Mesenchymal stem cell (in vitro differentiated cells and primary cell): ENCODE data around the gene F8.
A peak's percentile ranks its signal among the peaks of the same experiment; 100 is the strongest.
"Not testable (repeated sequence)": the region's sequence is repeated elsewhere in the genome, so short reads cannot be mapped to it uniquely, and the experiment has no call there.

ENCODE experiments used
- DNase-seq: peaks from one replicate; pipeline ENCODE4 v3.0.0-alpha.2; 2013
- H2AFZ ChIP-seq: one replicate; pipeline ENCODE4 v1.6.1; 2013; ENCODE audit warnings: low read depth, mild to moderate bottlenecking, control low read depth, inconsistent platforms, low read length, moderate library complexity
- H2AK5ac ChIP-seq: 2 replicates; pipeline ENCODE4 v1.6.1; 2013; ENCODE audit warnings: low read length, moderate library complexity, mild to moderate bottlenecking, inconsistent platforms; ENCODE audit not compliant: severe bottlenecking
- H2BK120ac ChIP-seq: one replicate; pipeline ENCODE4 v1.6.1; 2013; ENCODE audit warnings: low read depth, mild to moderate bottlenecking, inconsistent platforms, low read length, moderate library complexity
- H2BK12ac ChIP-seq, 2 experiments: one replicate each; pipeline ENCODE4 v1.6.1; 2013; ENCODE audit warnings: inconsistent platforms in 2 of 2, low read length in 2 of 2, mild to moderate bottlenecking in 2 of 2, moderate library complexity in 2 of 2, control low read depth in 1 of 2
- H2BK15ac ChIP-seq: one replicate; pipeline ENCODE4 v1.6.1; 2013; ENCODE audit warnings: mild to moderate bottlenecking, low read depth, inconsistent platforms; ENCODE audit not compliant: poor library complexity, severe bottlenecking
- H2BK5ac ChIP-seq: 2 replicates; pipeline ENCODE4 v1.6.1; 2013; ENCODE audit warnings: low read depth, mild to moderate bottlenecking, low read length, control low read depth, inconsistent platforms; ENCODE audit not compliant: poor library complexity, severe bottlenecking
- H3K14ac ChIP-seq, 2 experiments: one replicate each; pipeline ENCODE4 v1.6.1; 2013; ENCODE audit warnings: inconsistent platforms in 2 of 2, low read length in 2 of 2, control low read depth in 1 of 2, mild to moderate bottlenecking in 1 of 2, moderate library complexity in 1 of 2
- H3K18ac ChIP-seq, 2 experiments: one replicate each; pipeline ENCODE4 v1.6.1; 2013; ENCODE audit warnings: inconsistent platforms in 2 of 2, low read length in 2 of 2, control low read depth in 1 of 2, low read depth in 1 of 2, mild to moderate bottlenecking in 1 of 2
- H3K23ac ChIP-seq, 2 experiments: one replicate each; pipeline ENCODE4 v1.6.1; 2013; ENCODE audit warnings: inconsistent platforms in 2 of 2, low read length in 2 of 2, mild to moderate bottlenecking in 2 of 2, moderate library complexity in 2 of 2, control low read depth in 1 of 2
- H3K27ac ChIP-seq: 2 replicates; pipeline ENCODE4 v1.5.1; 2013; ENCODE audit warnings: mild to moderate bottlenecking, moderate library complexity, low read length, control low read depth, inconsistent platforms; ENCODE audit not compliant: poor library complexity, severe bottlenecking
- H3K27me3 ChIP-seq, 2 experiments: 2 replicates each; pipeline versions ENCODE4 v1.6.1 to v1.7.0; 2013; ENCODE audit warnings: low read length in 2 of 2, mild to moderate bottlenecking in 2 of 2, moderate library complexity in 2 of 2, control low read depth in 1 of 2, inconsistent platforms in 1 of 2; ENCODE audit not compliant: control insufficient read depth in 1 of 2, insufficient read depth in 1 of 2
- H3K36me3 ChIP-seq, 2 experiments: 2 replicates each; pipeline versions ENCODE4 v1.6.1 to v1.7.0; 2013; ENCODE audit warnings: low read length in 2 of 2, control low read depth in 1 of 2, inconsistent platforms in 1 of 2, low read depth in 1 of 2, mild to moderate bottlenecking in 1 of 2; ENCODE audit not compliant: insufficient read depth in 2 of 2, control insufficient read depth in 1 of 2
- H3K4ac ChIP-seq, 2 experiments: one replicate each; pipeline ENCODE4 v1.6.1; 2013; ENCODE audit warnings: inconsistent platforms in 2 of 2, low read length in 2 of 2, mild to moderate bottlenecking in 2 of 2, moderate library complexity in 2 of 2, control low read depth in 1 of 2, low read depth in 1 of 2
- H3K4me1 ChIP-seq: 2 replicates; pipeline ENCODE4 v1.6.1; 2013; ENCODE audit warnings: low read depth, low read length, control low read depth; ENCODE audit not compliant: control insufficient read depth, insufficient read depth
- H3K4me2 ChIP-seq: 2 replicates; pipeline ENCODE4 v1.6.1; 2013; ENCODE audit warnings: low read length, mild to moderate bottlenecking, inconsistent platforms; ENCODE audit not compliant: poor library complexity, severe bottlenecking
- H3K4me3 ChIP-seq, 2 experiments: 2 replicates each; pipeline versions ENCODE4 v1.5.1 to v1.7.0; 2013; ENCODE audit warnings: low read length in 2 of 2, mild to moderate bottlenecking in 2 of 2, control low read depth in 1 of 2, low read depth in 1 of 2; ENCODE audit not compliant: insufficient read depth in 1 of 2
- H3K79me1 ChIP-seq: replicated peaks from 2 replicates; pipeline ENCODE4 v1.6.1; 2013; ENCODE audit warnings: mild to moderate bottlenecking, control low read depth, low read length, inconsistent platforms; ENCODE audit not compliant: poor library complexity, severe bottlenecking
- H3K9ac ChIP-seq: 2 replicates; pipeline ENCODE4 v1.7.0; 2013; ENCODE audit warnings: mild to moderate bottlenecking, low read length, moderate library complexity
- H3K9me3 ChIP-seq: 2 replicates; pipeline ENCODE4 v1.7.0; 2013; ENCODE audit warnings: mild to moderate bottlenecking, low read length; ENCODE audit not compliant: control insufficient read depth
- H4K8ac ChIP-seq: one replicate; pipeline ENCODE4 v1.6.1; 2013; ENCODE audit warnings: inconsistent platforms, mild to moderate bottlenecking, low read length, moderate library complexity
- H4K91ac ChIP-seq: one replicate; pipeline ENCODE4 v1.6.1; 2013; ENCODE audit warnings: mild to moderate bottlenecking, low read length, inconsistent platforms
- WGBS: methylation state at CpG from one replicate; pipeline ENCODE4 v1.1.7; 2013; ENCODE audit warnings: mixed read lengths; 5-methylcytosine and 5-hydroxymethylcytosine counted together

The F8 gene

DNA sequence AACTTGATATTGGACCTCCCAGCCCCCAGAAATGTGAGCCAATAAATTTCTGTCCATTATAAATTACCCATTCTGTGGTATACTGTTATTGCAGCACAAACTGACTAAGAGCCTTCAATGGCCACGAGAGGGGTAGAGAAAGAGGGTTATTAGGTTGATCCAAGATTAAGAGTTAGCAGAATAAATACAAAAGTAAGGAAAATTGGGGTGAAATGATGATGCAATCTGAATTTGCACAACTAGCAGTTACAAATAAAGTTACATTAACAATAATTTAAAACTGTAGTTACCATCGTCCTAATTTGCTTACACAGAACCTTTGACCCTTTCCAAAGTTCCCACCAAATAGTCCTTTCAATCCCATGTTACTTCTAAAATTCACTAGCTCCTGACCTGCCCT is 54.2 kb downstream of the F8 start:
- Histone ChIP-seq H3K4me3 (no peak overlapping the region), H2BK120ac (no peak overlapping the region), H3K4ac (no peak overlapping the region), H3K4me2 (no peak overlapping the region), H3K4me1 (no peaks in the 10 kb centered on the region), H2BK5ac (no peak overlapping the region), H3K27me3 (no peaks in the 10 kb centered on the region), H3K79me1 (no peaks in the 10 kb centered on the region), H2BK15ac (no peak overlapping the region), H2BK12ac (no peak overlapping the region), H4K91ac (no peak overlapping the region), H3K18ac (no peak overlapping the region), H3K9ac (no peak overlapping the region), H3K23ac (no peak overlapping the region), H4K8ac (no peak overlapping the region), H3K27ac (no peak overlapping the region), H2AFZ (no peak overlapping the region), H3K14ac (no peak overlapping the region), H2AK5ac (no peak overlapping the region), H3K36me3 (no peaks in the 10 kb centered on the region), H3K9me3 (no peaks in the 10 kb centered on the region)
- no peak for DNase-seq
- WGBS: 88% methylated on average over 2 of the region's 2 CpGs

DNA sequence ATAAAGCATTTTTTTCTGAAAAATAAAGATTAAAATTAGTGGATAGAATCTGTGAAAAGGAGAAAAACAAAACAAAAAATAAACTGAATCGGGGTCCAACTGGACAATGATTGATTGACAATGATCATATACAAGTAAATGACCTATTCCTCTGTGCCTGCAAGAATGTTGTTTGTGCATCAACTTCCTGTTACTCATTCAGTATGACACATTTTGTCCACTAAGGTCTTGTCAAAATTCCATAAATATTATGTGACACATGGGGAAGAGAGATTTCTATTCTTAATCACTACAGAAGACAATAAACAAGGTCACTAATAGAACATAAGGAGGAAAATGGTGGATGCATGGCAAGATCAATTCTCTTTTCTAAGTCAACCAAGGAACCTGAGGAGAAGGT is 54.9 kb downstream of the F8 start:
- no peaks in the 10 kb centered on the region for H3K9me3 ChIP-seq
- H3K79me1 ChIP-seq: no peaks in the 10 kb centered on the region
- H4K91ac ChIP-seq: no peak overlapping the region
- no peak overlapping the region for H3K4me3 ChIP-seq
- H3K27me3 ChIP-seq: no peaks in the 10 kb centered on the region
- no peak overlapping the region for H3K4ac ChIP-seq
- no peak overlapping the region for H2AFZ ChIP-seq
- H2BK5ac ChIP-seq: no peak overlapping the region
- WGBS: no CpG with 5 or more reads among the region's 1 CpG
- H3K27ac ChIP-seq: no peak overlapping the region
- H3K18ac ChIP-seq: no peak overlapping the region
- no peak overlapping the region for H2BK12ac ChIP-seq
- H3K14ac ChIP-seq: no peak overlapping the region
- H3K9ac ChIP-seq: no peak overlapping the region
- H2BK120ac ChIP-seq: no peak overlapping the region
- H2AK5ac ChIP-seq: no peak overlapping the region
- no peak overlapping the region for H2BK15ac ChIP-seq
- H4K8ac ChIP-seq: no peak overlapping the region
- H3K4me2 ChIP-seq: no peak overlapping the region
- H3K36me3 ChIP-seq: no peaks in the 10 kb centered on the region
- H3K4me1 ChIP-seq: no peaks in the 10 kb centered on the region
- peak; percentile 4 for DNase-seq
- no peak overlapping the region for H3K23ac ChIP-seq

DNA sequence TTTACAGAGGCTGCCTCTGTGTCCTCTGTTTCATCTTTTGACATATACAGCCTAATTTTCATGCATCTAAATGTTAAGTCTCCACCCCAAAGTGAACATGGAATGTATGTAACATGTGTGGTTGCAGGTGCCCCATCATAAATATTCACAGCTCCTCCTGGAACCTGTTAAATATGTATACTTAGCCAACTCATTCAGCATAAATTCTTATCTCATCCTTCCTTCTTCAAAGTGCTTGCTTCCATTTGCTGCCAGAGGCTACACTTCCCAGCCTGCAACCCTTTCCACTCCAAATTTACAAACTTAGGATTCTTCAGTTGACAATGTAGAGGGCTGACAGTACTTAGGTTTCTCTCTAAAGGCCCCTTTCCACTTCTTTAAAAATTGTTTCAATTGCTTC is 60.6 kb downstream of the F8 start:
- Histone ChIP-seq H3K4me2 (no peak overlapping the region), H3K23ac (no peak overlapping the region)

GRCh38 chrX:154955799-154956198 is 66.7 kb downstream of the F8 start:
- H4K91ac ChIP-seq, H3K14ac ChIP-seq, H3K18ac ChIP-seq, H2BK12ac ChIP-seq, H2BK120ac ChIP-seq, H3K23ac ChIP-seq, H2BK15ac ChIP-seq, H4K8ac ChIP-seq, H3K27me3 ChIP-seq, H3K4me3 ChIP-seq, H3K4ac ChIP-seq, H2AK5ac ChIP-seq, H3K4me1 ChIP-seq, H3K27ac ChIP-seq, H2AFZ ChIP-seq, DNase-seq, H2BK5ac ChIP-seq, H3K9me3 ChIP-seq, H3K9ac ChIP-seq, H3K4me2 ChIP-seq, H3K36me3 ChIP-seq, H3K79me1 ChIP-seq: not testable (repeated sequence)
- WGBS: 85% methylated on average over 3 of the region's 3 CpGs

More for the DNA sequence above, 60.6 kb downstream of the F8 start:
- no peak overlapping the region for H4K8ac ChIP-seq
- H3K27me3 ChIP-seq: no peaks in the 10 kb centered on the region
- no peak overlapping the region for H3K14ac ChIP-seq
- H2AFZ ChIP-seq: no peak overlapping the region
- H3K79me1 ChIP-seq: no peaks in the 10 kb centered on the region
- no peak overlapping the region for H4K91ac ChIP-seq
- H2BK120ac ChIP-seq: no peak overlapping the region
- no peak overlapping the region for H3K18ac ChIP-seq
- no peak overlapping the region for H2AK5ac ChIP-seq
- no peak overlapping the region for H2BK12ac ChIP-seq
- no peak overlapping the region for H3K4me3 ChIP-seq
- no peaks in the 10 kb centered on the region for H3K4me1 ChIP-seq
- H3K36me3 ChIP-seq: no peaks in the 10 kb centered on the region
- no peak overlapping the region for H3K27ac ChIP-seq
- H2BK15ac ChIP-seq: no peak overlapping the region
- H3K9ac ChIP-seq: no peak overlapping the region
- no peaks in the 10 kb centered on the region for H3K9me3 ChIP-seq
- DNase-seq: no peak
- no peak overlapping the region for H2BK5ac ChIP-seq
- no peak overlapping the region for H3K4ac ChIP-seq
